Measurements from ENCODE around the gene CLDN11. TPM values are rescaled to one million over a fixed set of nuclear protein-coding genes. Genes with fewer than 3 reads are reported as not detected.

CLDN11 gene
- polyA plus RNA-seq, 1 donor from 2014 or later = 0.98 TPM

- H3K9me3 ChIP-seq (ENCODE audit: low read length) = no peaks in the 10 kb centered on the region
- H3F3A ChIP-seq (ENCODE audit: insufficient read depth, low read length, poor library complexity, severe bottlenecking) = no peaks in the 10 kb centered on the region
- no peaks in the 10 kb centered on the region for H4K20me1 ChIP-seq (ENCODE audit: insufficient read depth)
- H2AFZ ChIP-seq (ENCODE audit: low read depth, low read length) = no peak overlapping the region
- H3K27me3 ChIP-seq (ENCODE audit: insufficient read depth, low read depth, low read length) = peaks cover 42% of the 10 kb centered on the region
- H3K27ac ChIP-seq (ENCODE audit: low read length) = no peak overlapping the region
- TF ChIP-seq RAD21 (conservative IDR thresholded peaks at IDR 0.05) (no peak), POLR2AphosphoS5 (IDR thresholded peaks at IDR 0.05) (no peak), MXI1 (conservative IDR thresholded peaks at IDR 0.05; ENCODE audit: poor library complexity, severe bottlenecking) (no peak), SMC3 (conservative IDR thresholded peaks at IDR 0.05; ENCODE audit: poor library complexity) (no peak), EZH2 (IDR thresholded peaks at IDR 0.05; ENCODE audit: borderline replicate concordance, insufficient read depth, low read length, poor library complexity, severe bottlenecking) (no peak), TAF1 (IDR thresholded peaks at IDR 0.05; ENCODE audit: low read depth) (no peak), EP300 (conservative IDR thresholded peaks at IDR 0.05; ENCODE audit: poor library complexity, severe bottlenecking) (no peak), CTCF (IDR thresholded peaks at IDR 0.05; ENCODE audit: poor library complexity, severe bottlenecking) (no peak)
- TF ChIP-seq, protein P1, sequence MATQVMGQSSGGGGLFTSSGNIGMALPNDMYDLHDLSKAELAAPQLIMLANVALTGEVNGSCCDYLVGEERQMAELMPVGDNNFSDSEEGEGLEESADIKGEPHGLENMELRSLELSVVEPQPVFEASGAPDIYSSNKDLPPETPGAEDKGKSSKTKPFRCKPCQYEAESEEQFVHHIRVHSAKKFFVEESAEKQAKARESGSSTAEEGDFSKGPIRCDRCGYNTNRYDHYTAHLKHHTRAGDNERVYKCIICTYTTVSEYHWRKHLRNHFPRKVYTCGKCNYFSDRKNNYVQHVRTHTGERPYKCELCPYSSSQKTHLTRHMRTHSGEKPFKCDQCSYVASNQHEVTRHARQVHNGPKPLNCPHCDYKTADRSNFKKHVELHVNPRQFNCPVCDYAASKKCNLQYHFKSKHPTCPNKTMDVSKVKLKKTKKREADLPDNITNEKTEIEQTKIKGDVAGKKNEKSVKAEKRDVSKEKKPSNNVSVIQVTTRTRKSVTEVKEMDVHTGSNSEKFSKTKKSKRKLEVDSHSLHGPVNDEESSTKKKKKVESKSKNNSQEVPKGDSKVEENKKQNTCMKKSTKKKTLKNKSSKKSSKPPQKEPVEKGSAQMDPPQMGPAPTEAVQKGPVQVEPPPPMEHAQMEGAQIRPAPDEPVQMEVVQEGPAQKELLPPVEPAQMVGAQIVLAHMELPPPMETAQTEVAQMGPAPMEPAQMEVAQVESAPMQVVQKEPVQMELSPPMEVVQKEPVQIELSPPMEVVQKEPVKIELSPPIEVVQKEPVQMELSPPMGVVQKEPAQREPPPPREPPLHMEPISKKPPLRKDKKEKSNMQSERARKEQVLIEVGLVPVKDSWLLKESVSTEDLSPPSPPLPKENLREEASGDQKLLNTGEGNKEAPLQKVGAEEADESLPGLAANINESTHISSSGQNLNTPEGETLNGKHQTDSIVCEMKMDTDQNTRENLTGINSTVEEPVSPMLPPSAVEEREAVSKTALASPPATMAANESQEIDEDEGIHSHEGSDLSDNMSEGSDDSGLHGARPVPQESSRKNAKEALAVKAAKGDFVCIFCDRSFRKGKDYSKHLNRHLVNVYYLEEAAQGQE (IDR thresholded peaks at IDR 0.05; ENCODE audit: borderline replicate concordance) = no peak
- H3K4me2 ChIP-seq (ENCODE audit: low read length) = no peak overlapping the region
- no peaks in the 10 kb centered on the region for H3K9me2 ChIP-seq (ENCODE audit: insufficient read depth, low read length)
- no peaks in the 10 kb centered on the region for H3K79me2 ChIP-seq (replicated peaks; ENCODE audit: insufficient read depth, low read length)
- H3K9ac ChIP-seq (ENCODE audit: low read length) = no peak overlapping the region
- peak overlapping the region; percentile 62 for H3K4me3 ChIP-seq (ENCODE audit: low read length)
- H3K36me3 ChIP-seq (ENCODE audit: insufficient read depth, low read length) = no peaks in the 10 kb centered on the region
Observed at GRCh38 chr3:170419557-170420087, 954 bp downstream of the CLDN11 start.

GRCh38 chr3:170420307-170420821 lies 1.7 kb downstream of the CLDN11 start:
- TF ChIP-seq SMC3 (conservative IDR thresholded peaks at IDR 0.05; ENCODE audit: poor library complexity) (no peak), EZH2 (IDR thresholded peaks at IDR 0.05; ENCODE audit: borderline replicate concordance, insufficient read depth, low read length, poor library complexity, severe bottlenecking) (no peak), RAD21 (conservative IDR thresholded peaks at IDR 0.05) (no peak), TAF1 (IDR thresholded peaks at IDR 0.05; ENCODE audit: low read depth) (no peak), MXI1 (conservative IDR thresholded peaks at IDR 0.05; ENCODE audit: poor library complexity, severe bottlenecking) (no peak), POLR2AphosphoS5 (IDR thresholded peaks at IDR 0.05) (no peak), CTCF (IDR thresholded peaks at IDR 0.05; ENCODE audit: poor library complexity, severe bottlenecking) (no peak), EP300 (conservative IDR thresholded peaks at IDR 0.05; ENCODE audit: poor library complexity, severe bottlenecking) (no peak)
- TF ChIP-seq, protein P1 (IDR thresholded peaks at IDR 0.05; ENCODE audit: borderline replicate concordance) = no peak
- Histone ChIP-seq H3K9me2 (ENCODE audit: insufficient read depth, low read length) (no peaks in the 10 kb centered on the region), H3K79me2 (replicated peaks; ENCODE audit: insufficient read depth, low read length) (no peaks in the 10 kb centered on the region), H3K9ac (ENCODE audit: low read length) (no peak overlapping the region), H3F3A (ENCODE audit: insufficient read depth, low read length, poor library complexity, severe bottlenecking) (no peaks in the 10 kb centered on the region), H3K27me3 (ENCODE audit: insufficient read depth, low read depth, low read length) (peaks cover 42% of the 10 kb centered on the region), H3K9me3 (ENCODE audit: low read length) (no peaks in the 10 kb centered on the region), H3K4me2 (ENCODE audit: low read length) (no peak overlapping the region), H3K36me3 (ENCODE audit: insufficient read depth, low read length) (no peaks in the 10 kb centered on the region), H4K20me1 (ENCODE audit: insufficient read depth) (no peaks in the 10 kb centered on the region), H3K27ac (ENCODE audit: low read length) (no peak overlapping the region), H3K4me3 (ENCODE audit: low read length) (no peak overlapping the region), H2AFZ (ENCODE audit: low read depth, low read length) (no peak overlapping the region)
